Ectodermal cell (in vitro differentiated cells): Measurements from ENCODE around the gene TMEM87B.
"Not testable (repeated sequence)": the region's sequence is repeated elsewhere in the genome, so short reads cannot be mapped to it uniquely, and the experiment has no call there.

Experiments used
- H3K27ac ChIP-seq: 2 replicates; pipeline ENCODE4 v1.7.0; 2013; ENCODE audit warnings: mild to moderate bottlenecking, low read depth, low read length; ENCODE audit not compliant: insufficient read depth, poor library complexity, severe bottlenecking
- H3K27me3 ChIP-seq: 2 replicates; pipeline ENCODE4 v1.7.0; 2013; ENCODE audit warnings: mild to moderate bottlenecking, low read length; ENCODE audit not compliant: insufficient read depth, control insufficient read depth, poor library complexity, severe bottlenecking
- H3K36me3 ChIP-seq: one replicate; pipeline ENCODE4 v1.7.0; 2013; ENCODE audit warnings: low read length; ENCODE audit not compliant: control insufficient read depth, insufficient read depth
- H3K4me1 ChIP-seq: one replicate; pipeline ENCODE4 v1.7.0; 2013; ENCODE audit warnings: low read length; ENCODE audit not compliant: control insufficient read depth, insufficient read depth
- H3K4me3 ChIP-seq: 2 replicates; pipeline ENCODE4 v1.7.0; 2013; ENCODE audit warnings: low read depth, low read length, control low read depth; ENCODE audit not compliant: insufficient read depth
- H3K9me3 ChIP-seq: 2 replicates; pipeline ENCODE4 v1.7.0; 2013; ENCODE audit warnings: mild to moderate bottlenecking, low read length, moderate library complexity; ENCODE audit not compliant: control insufficient read depth
- WGBS, 2 experiments: methylation state at CpG; one replicate each; pipeline ENCODE4 v1.1.7; 2013; ENCODE audit warnings: missing lambda C conversion rate in 2 of 2; 5-methylcytosine and 5-hydroxymethylcytosine counted together

TMEM87B gene

DNA sequence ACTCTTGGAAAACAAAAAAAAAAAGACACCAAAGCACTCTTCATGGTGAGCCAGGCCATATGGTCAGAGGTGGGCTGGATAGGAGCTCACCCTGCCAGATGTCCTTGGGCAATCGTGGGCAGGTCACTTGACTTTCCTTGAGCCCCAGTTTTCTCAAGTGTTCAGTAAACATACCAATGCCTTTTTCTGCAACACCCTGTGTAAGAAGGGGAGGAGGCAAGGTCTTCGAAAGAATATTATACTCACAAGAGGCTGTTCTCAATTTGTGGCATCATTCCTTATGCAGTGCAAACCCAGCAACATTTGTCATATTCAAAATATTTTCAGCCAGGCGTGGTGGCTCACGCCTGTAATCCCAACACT is 22.9 kb upstream of the TMEM87B start:
- Histone ChIP-seq H3K27me3 (no peaks in the 10 kb centered on the region), H3K9me3 (no peaks in the 10 kb centered on the region), H3K27ac (no peak overlapping the region), H3K4me3 (no peak overlapping the region), H3K4me1 (no peaks in the 10 kb centered on the region), H3K36me3 (no peaks in the 10 kb centered on the region)
- 88 to 89% methylated on average over 4 of the region's 4 CpGs for WGBS, 2 experiments

DNA sequence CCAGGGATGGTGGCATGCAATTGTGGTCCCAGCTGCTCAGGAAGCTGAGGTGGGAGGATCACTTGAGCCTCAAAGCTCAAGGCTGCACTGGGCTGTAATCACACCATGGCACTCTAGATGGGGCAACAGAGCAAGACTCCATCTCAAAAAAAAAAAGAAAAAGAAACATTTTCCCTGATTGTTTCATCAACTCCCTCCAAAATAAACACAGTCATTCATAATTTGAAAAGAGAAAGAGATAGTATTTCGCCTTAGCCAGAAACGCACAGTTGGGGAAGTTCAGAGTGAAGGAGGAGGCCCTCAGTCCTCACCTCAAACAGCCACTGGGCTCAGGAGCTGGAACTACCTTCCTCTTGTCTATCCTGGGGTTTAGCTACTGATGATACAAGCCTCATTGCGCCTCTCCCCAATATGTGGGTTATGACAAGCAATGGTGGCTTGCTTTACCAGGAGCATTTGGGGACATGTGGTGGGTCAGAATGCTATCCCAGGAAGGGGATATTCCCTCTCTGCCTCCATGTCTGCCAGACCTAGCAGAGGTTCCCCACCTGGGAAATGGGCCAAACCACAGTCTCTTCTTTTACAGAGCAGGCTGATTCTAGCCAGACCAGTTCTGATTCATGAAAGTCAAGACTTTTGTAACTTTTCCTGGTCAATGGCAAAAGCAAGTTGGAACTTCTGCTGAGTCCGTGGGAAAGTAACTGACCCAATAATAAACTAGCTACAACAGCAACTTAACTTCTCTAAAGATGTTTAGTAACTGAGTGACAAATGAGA is 22.2 kb upstream of the TMEM87B start:
- no peaks in the 10 kb centered on the region for H3K27me3 ChIP-seq
- WGBS, 2 experiments: 63 to 69% methylated on average over 3 to 4 of the region's 4 CpGs

DNA sequence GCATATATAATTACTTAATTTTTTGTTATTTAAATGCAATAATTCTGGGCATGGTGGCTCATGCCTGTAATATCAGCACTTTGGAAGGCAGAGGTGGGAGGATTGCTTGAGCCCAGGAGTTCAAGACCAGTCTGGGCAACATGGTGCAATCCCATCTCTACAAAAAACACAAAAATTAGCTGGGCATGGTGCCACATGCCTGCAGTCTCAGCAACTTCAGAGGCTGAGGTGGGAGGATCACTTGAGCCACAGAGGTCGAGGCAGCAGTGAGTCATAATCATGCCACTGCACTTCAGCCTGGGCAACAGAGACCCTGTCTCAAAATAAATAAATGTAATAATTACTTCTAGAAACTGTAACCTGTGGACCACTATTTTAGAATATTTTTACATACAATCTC is 21.5 kb upstream of the TMEM87B start:
- Histone ChIP-seq H3K9me3 (no peaks in the 10 kb centered on the region), H3K27ac (no peak overlapping the region)
- 87 to 94% methylated on average over 1 of the region's 1 CpG for WGBS, 2 experiments

More for the DNA sequence above, 22.2 kb upstream of the TMEM87B start:
- Histone ChIP-seq H3K4me3 (no peak overlapping the region), H3K4me1 (no peaks in the 10 kb centered on the region), H3K27ac (no peak overlapping the region), H3K9me3 (no peaks in the 10 kb centered on the region), H3K36me3 (no peaks in the 10 kb centered on the region)

DNA sequence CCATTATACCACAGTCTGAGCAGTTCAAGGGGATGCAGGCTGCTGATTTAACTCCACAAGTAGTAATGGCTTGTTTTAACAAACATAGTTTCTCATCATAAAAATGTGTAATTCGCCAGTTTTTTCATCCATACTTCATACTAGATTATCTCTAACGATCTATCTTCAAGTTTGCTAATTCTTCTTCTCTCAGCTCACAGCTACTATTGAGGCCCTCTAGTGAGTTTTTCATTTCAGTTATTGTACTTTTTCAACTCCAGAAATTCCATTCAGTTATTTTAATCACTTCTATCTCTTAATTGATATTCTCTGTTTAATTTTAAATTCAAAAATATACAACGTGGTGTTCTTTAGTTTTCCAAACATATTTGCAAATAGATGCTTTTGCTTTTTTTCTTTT is 20.1 kb upstream of the TMEM87B start:
- Histone ChIP-seq H3K27ac (no peak overlapping the region), H3K4me3 (no peak overlapping the region), H3K27me3 (no peaks in the 10 kb centered on the region), H3K9me3 (no peaks in the 10 kb centered on the region), H3K4me1 (no peaks in the 10 kb centered on the region), H3K36me3 (no peaks in the 10 kb centered on the region)
- 64 to 71% methylated on average over 2 of the region's 3 CpGs for WGBS, 2 experiments

More for the DNA sequence above, 21.5 kb upstream of the TMEM87B start:
- no peak overlapping the region for H3K4me3 ChIP-seq
- no peaks in the 10 kb centered on the region for H3K36me3 ChIP-seq
- H3K4me1 ChIP-seq: no peaks in the 10 kb centered on the region
- H3K27me3 ChIP-seq: no peaks in the 10 kb centered on the region

DNA sequence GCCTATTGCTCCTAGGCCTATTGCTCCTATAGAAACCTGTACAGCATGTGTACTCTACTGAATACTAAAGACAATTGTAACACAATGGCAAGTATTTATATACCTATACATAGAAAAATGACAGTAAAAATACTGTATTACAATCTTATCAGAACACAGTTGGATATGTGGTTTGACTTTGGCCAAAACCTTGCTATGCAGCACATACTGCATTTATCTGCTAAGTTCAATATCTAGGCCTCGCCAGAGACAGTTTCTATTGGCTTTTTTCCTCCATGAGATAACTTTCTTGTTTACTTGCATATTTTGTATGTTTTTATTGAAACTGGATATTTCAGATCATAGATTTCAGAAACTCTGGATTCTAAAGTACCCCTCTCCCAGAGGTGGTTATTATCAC is 19.3 kb upstream of the TMEM87B start:
- Histone ChIP-seq H3K9me3 (no peaks in the 10 kb centered on the region), H3K4me3 (no peak overlapping the region)
- WGBS, 2 experiments: 91% methylated on average over 1 of the region's 1 CpG; no CpG with 5 or more reads in 1 of the 2 experiments

DNA sequence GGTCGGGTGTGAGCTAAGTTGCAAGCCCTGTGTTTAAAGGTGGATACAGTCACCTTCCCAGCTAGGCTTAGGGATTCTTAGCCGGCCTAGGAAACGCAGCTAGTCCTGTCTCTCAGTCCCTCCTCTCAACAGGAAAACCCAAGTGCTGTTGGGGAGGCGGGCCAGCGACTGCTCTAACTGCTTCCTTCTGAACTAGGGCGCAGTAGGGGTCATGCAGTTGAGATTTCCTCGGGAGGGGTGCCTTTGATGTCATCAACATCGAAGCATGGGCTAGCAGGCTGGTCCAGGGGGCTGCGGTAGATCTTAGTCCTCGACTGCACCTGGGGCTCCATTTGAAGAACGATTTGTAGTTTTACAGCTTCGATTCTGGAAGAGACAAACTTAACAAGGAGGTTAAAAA is 15.5 kb upstream of the TMEM87B start:
- not testable (repeated sequence) for H3K27me3 ChIP-seq, H3K9me3 ChIP-seq, H3K36me3 ChIP-seq, H3K4me3 ChIP-seq, H3K27ac ChIP-seq, H3K4me1 ChIP-seq
- WGBS, 2 experiments: 86 to 89% methylated on average over 12 of the region's 12 CpGs

More for the DNA sequence above, 19.3 kb upstream of the TMEM87B start:
- no peak overlapping the region for H3K27ac ChIP-seq
- H3K36me3 ChIP-seq: no peaks in the 10 kb centered on the region
- no peaks in the 10 kb centered on the region for H3K4me1 ChIP-seq
- H3K27me3 ChIP-seq: no peaks in the 10 kb centered on the region

DNA sequence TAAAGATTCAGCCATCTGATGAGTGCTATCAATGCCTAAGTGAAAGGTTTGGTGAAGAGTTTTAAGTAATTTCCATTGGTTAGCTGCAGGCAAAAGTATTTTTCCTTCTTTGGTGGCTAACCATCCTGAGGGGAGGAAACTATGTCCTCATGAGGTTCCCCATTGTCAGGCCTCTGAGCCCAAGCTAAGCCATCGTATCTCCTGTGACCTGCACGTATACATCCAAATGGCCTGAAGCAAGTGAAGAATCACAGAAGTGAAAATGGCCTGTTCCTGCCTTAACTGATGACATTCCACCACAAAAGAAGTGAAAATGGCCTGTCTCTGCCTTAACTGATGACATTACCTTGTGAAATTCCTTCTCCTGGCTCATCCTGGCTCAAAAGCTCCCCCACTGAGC is 15.0 kb upstream of the TMEM87B start:
- H3K36me3 ChIP-seq, H3K27me3 ChIP-seq, H3K27ac ChIP-seq, H3K4me3 ChIP-seq, H3K4me1 ChIP-seq, H3K9me3 ChIP-seq: not testable (repeated sequence)
- WGBS, 2 experiments: 59 to 84% methylated on average over 2 of the region's 2 CpGs

DNA sequence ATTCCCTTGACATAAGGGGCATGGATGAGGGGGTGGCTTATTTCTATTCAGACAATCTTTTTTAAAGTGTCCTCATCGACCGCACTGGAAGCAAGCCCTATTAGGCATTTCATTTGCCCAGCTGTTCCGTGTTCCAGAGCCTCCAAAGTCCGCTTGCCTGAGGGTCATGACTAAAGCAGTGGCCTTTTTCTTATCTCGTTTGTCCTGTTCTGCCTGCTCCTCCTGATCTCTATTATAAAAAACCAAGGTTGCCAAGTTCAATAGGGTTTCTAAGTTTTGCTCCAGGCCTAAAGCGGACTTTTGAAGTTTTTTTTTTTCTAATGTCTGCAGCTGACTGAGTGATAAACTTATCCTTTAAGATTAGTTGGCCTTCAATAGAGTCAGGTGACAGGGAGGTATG is 13.6 kb upstream of the TMEM87B start:
- not testable (repeated sequence) for H3K4me3 ChIP-seq, H3K27ac ChIP-seq, H3K9me3 ChIP-seq, H3K4me1 ChIP-seq, H3K36me3 ChIP-seq, H3K27me3 ChIP-seq
- 90 to 95% methylated on average over 5 to 6 of the region's 6 CpGs for WGBS, 2 experiments

DNA sequence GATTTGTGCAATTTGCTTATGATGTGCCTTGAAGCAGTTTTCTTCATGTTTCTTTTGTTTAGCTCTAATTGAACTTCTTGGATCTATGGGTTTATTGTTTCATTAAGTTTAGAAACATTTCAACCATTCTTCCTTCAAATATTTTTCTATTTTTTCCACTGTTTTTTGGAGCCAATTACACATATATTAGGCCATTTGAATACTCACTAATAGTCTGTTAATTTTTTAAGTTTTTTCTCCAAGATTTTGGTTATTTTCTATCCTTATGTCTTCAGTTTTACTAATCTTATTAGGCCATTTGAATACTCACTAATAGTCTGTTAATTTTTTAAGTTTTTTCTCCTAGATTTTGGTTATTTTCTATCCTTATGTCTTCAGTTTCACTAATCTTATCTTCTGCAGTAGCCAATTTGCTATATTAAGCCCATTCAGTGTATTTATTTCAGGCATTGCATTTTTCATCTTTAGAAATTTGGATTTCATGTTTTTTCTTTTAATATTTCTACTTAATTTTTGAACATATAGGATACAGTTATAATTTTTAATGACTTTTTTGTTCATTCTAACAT is 9.5 kb upstream of the TMEM87B start:
- Histone ChIP-seq H3K9me3 (no peaks in the 10 kb centered on the region), H3K4me3 (no peak overlapping the region), H3K27me3 (no peaks in the 10 kb centered on the region), H3K27ac (no peak overlapping the region), H3K36me3 (no peaks in the 10 kb centered on the region), H3K4me1 (no peaks in the 10 kb centered on the region)

DNA sequence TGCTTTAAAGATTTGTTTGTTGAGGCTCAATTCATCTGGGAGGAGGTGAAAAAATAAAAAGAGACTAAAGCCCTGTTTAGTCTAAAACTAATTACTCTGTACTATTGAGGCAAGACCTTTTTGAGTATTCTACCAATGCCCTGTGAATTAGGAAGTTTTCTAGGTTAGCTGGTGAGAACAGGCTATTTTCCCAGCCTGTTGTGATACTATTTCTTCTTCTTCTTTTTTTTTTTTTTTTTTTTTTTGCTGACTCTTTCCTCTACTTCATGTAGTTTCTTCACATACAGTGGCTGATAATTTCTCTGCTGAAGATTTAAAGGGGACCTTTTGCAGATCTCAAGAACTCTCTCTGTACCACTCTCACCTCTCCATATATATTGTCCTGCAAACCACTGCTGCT is 8.8 kb upstream of the TMEM87B start:
- H3K9me3 ChIP-seq: no peaks in the 10 kb centered on the region
- no peak overlapping the region for H3K27ac ChIP-seq
- H3K27me3 ChIP-seq: no peaks in the 10 kb centered on the region
- no peak overlapping the region for H3K4me3 ChIP-seq
- H3K4me1 ChIP-seq: no peaks in the 10 kb centered on the region
- no peaks in the 10 kb centered on the region for H3K36me3 ChIP-seq
